Liver (tissue), 9 donors: Measurements from ENCODE around the gene MICU1. TPM values are rescaled to one million over a fixed set of nuclear protein-coding genes. Genes with fewer than 3 reads are reported as not detected.

Experiments
- DNase-seq: peaks from one replicate; pipeline ENCODE4 v3.0.0-alpha.2; 2017; ENCODE audit warnings: low spot score
- H3K27ac ChIP-seq, 2 donors: one replicate each; pipeline ENCODE4 v1.7.0; 2013; ENCODE audit warnings: inconsistent platforms in 2 of 2, low read length in 2 of 2, control low read depth in 1 of 2, low read depth in 1 of 2, mild to moderate bottlenecking in 1 of 2
- H3K27me3 ChIP-seq, 4 donors: one replicate each; pipeline versions ENCODE4 v1.6.1 to v1.7.0; 2013; ENCODE audit warnings: low read length in 3 of 4, inconsistent platforms in 1 of 4, mild to moderate bottlenecking in 1 of 4, moderate library complexity in 1 of 4; ENCODE audit not compliant: control insufficient read depth in 4 of 4, insufficient read depth in 4 of 4
- H3K36me3 ChIP-seq, 4 donors: one replicate each; pipeline versions ENCODE4 v1.6.1 to v1.7.0; 2013; ENCODE audit warnings: low read length in 3 of 4, mild to moderate bottlenecking in 3 of 4, low read depth in 1 of 4, moderate library complexity in 1 of 4; ENCODE audit not compliant: control insufficient read depth in 4 of 4, insufficient read depth in 3 of 4
- H3K4me1 ChIP-seq, 4 donors: one replicate each; pipeline versions ENCODE4 v1.6.1 to v1.7.0; 2013; ENCODE audit warnings: low read length in 3 of 4, mild to moderate bottlenecking in 3 of 4, moderate library complexity in 1 of 4; ENCODE audit not compliant: control insufficient read depth in 4 of 4, insufficient read depth in 4 of 4
- H3K4me3 ChIP-seq, 3 donors: one replicate each; pipeline versions ENCODE4 v1.6.1 to v1.7.0; 2013; ENCODE audit warnings: low read length in 3 of 3, control low read depth in 1 of 3, low read depth in 1 of 3, mild to moderate bottlenecking in 1 of 3
- H3K9ac ChIP-seq, 2 donors: one replicate each; pipeline ENCODE4 v1.7.0; 2013; ENCODE audit warnings: low read length in 2 of 2, mild to moderate bottlenecking in 2 of 2, moderate library complexity in 2 of 2, control low read depth in 1 of 2, low read depth in 1 of 2
- H3K9me3 ChIP-seq, 4 donors: one replicate each; pipeline versions ENCODE4 v1.6.1 to v1.7.0; 2013; ENCODE audit warnings: low read length in 3 of 4; ENCODE audit not compliant: control insufficient read depth in 4 of 4
- ATF3 ChIP-seq: IDR thresholded peaks from 2 replicates; pipeline ENCODE4 v1.6.1; 2016; ENCODE audit warnings: antibody characterized with exemption
- CTCF ChIP-seq: fragments of 150-350 bp; IDR thresholded peaks from 2 replicates; pipeline ENCODE4 v1.5.1; 2017; ENCODE audit warnings: improper control_type of control experiment, low read depth, low read length; ENCODE audit not compliant: missing input control
- EGR1 ChIP-seq, 2 donors: IDR thresholded peaks; 2 replicates each; pipeline ENCODE4 v1.6.1; 2016 to 2018; ENCODE audit warnings: antibody characterized with exemption in 2 of 2, low read depth in 2 of 2
- FOXA1 ChIP-seq: IDR thresholded peaks from 2 replicates; pipeline ENCODE4 v1.6.1; 2016; ENCODE audit warnings: antibody characterized with exemption
- FOXA2 ChIP-seq: IDR thresholded peaks from 2 replicates; pipeline ENCODE4 v1.6.1; 2016; ENCODE audit warnings: antibody characterized with exemption
- GABPA ChIP-seq, 2 donors: IDR thresholded peaks in 1 of 2; conservative IDR thresholded peaks in 1 of 2; 2 replicates each; pipeline ENCODE4 v1.6.1; 2016; ENCODE audit warnings: antibody characterized with exemption in 2 of 2, mild to moderate bottlenecking in 1 of 2, moderate library complexity in 1 of 2
- HNF4A ChIP-seq, 2 donors: conservative IDR thresholded peaks; 2 replicates each; pipeline ENCODE4 v1.6.1; 2016; ENCODE audit warnings: antibody characterized with exemption in 2 of 2, mild to moderate bottlenecking in 2 of 2
- HNF4G ChIP-seq: IDR thresholded peaks from 2 replicates; pipeline ENCODE4 v1.6.1; 2016; ENCODE audit warnings: antibody characterized with exemption
- JUND ChIP-seq, 2 donors: IDR thresholded peaks; 2 replicates each; pipeline ENCODE4 v1.6.1; 2016; ENCODE audit warnings: antibody characterized with exemption in 2 of 2
- NR2F2 ChIP-seq: IDR thresholded peaks from 2 replicates; pipeline ENCODE4 v1.6.1; 2016; ENCODE audit warnings: antibody characterized with exemption
- RAD21 ChIP-seq, 2 donors: IDR thresholded peaks; 2 replicates each; pipeline ENCODE4 v1.6.1; 2016; ENCODE audit warnings: antibody characterized with exemption in 2 of 2, mild to moderate bottlenecking in 2 of 2
- RXRA ChIP-seq, 2 donors: IDR thresholded peaks; 2 replicates each; pipeline ENCODE4 v1.6.1; 2017 to 2018; ENCODE audit warnings: antibody characterized with exemption in 2 of 2, mild to moderate bottlenecking in 1 of 2
- SP1 ChIP-seq: IDR thresholded peaks from 2 replicates; pipeline ENCODE4 v1.6.1; 2018; ENCODE audit warnings: antibody characterized with exemption, mild to moderate bottlenecking
- TAF1 ChIP-seq: conservative IDR thresholded peaks from 2 replicates; pipeline ENCODE4 v1.6.1; 2016; ENCODE audit warnings: antibody characterized with exemption, mild to moderate bottlenecking
- YY1 ChIP-seq: IDR thresholded peaks from 2 replicates; pipeline ENCODE4 v1.6.1; 2016; ENCODE audit warnings: antibody characterized with exemption, mild to moderate bottlenecking
- WGBS: extraction: QIAGEN DNeasy Blood & Tissue Kit; methylation state at CpG from one replicate; pipeline ENCODE4 v1.1.7; 2013; 5-methylcytosine and 5-hydroxymethylcytosine counted together
- polyA plus RNA-seq, 2 donors: library from polyadenylated mRNA; stranded (reverse) in 1 of 2; unstranded in 1 of 2; fragments of 200-250 nt in 1 of 2; fragments of >200 nt in 1 of 2; fragmentation: Nextera tagmentation in 1 of 2; extraction: Ambion mirVana in 1 of 2; gene quantifications; one replicate each; pipeline versions ENCODE4 v1.2.1 to v1.2.3, GENCODE V29; 2013 to 2015
- total RNA-seq, 2 donors: library from RNA; depleted of rRNA; stranded (reverse); fragments of >200 nt; gene quantifications; one replicate each; pipeline ENCODE4 v1.2.3, GENCODE V29; 2014
- TF ChIP-seq, protein P1 (sequence below): IDR thresholded peaks from 2 replicates; pipeline ENCODE4 v1.6.1; 2016; ENCODE audit warnings: antibody characterized with exemption
- donor health status: healthy.
- donor health status: healthy.
- donor health status: healthy.
- donor health status: healthy.
- donor health status: healthy.

The MICU1 gene
- total and polyA plus RNA-seq, 4 donors = 26.4 to 47.4 (median 32.1) TPM

GRCh38 chr10:72588266-72588665, 37.6 kb downstream of the MICU1 start (continued):
- TF ChIP-seq CTCF (no peak), HNF4A (conservative IDR thresholded peaks at IDR 0.05) (no peak), ATF3 (no peak), GABPA (IDR thresholded peaks at IDR 0.05 in 1 of 2, conservative IDR thresholded peaks at IDR 0.05 in 1 of 2) (no peak), HNF4G (no peak), NR2F2 (no peak), RXRA (IDR thresholded peaks at IDR 0.05) (no peak), EGR1 (IDR thresholded peaks at IDR 0.05; ENCODE audit: low read depth in 2 of 2) (no peak), FOXA2 (no peak)

DNA sequence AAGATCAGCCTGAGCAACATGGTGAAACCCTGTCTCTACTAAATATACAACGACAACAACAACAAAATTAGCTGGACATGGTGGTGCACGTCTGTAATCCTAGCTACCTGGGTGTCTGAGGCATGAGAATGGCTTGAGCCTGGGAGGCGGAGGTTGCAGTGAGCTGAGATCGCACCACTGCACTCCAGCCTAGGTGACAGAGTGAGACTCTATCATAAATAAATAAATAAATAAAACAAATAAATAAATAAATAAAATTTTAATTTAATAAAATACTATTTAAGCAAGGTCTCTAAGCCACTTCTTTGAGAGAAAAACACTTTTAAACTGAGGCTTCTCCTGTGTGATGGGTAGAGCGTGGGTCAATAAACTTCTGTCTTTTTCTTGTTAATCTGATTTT, 38.3 kb downstream of the MICU1 start:
- Histone ChIP-seq H3K27me3 (no peaks in the 10 kb centered on the region), H3K27ac (no peak overlapping the region), H3K9me3 (no peaks in the 10 kb centered on the region), H3K4me3 (no peak overlapping the region), H3K4me1 (no peaks in the 10 kb centered on the region), H3K9ac (no peak overlapping the region), H3K36me3 (peaks cover 0 to 2% (median 0%) of the 10 kb centered on the region in 4 donors)
- TF ChIP-seq RAD21 (IDR thresholded peaks at IDR 0.05) = no peak
- WGBS = 97% methylated on average over 5 of the region's 5 CpGs
- no peak for DNase-seq

DNA sequence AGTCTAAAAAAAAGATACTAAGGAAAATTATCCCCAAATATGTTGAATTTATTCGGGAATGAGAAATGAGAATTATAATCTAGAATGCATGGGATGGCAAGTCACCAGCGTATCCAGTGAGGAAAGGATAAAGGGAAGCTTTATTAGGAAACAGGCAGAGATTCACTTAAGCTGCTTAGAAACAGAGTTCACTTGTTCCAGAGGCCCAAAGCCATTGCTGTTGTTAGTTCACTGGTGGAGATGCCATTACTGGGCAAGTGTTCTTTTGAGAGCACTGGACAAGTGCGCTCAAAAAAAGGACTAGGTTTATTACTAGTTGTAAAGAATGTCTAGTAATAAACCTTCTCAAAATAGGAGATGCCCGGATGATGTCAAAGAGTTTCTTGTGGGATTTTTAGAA, 51.2 kb downstream of the MICU1 start:
- Histone ChIP-seq H3K9ac (no peak overlapping the region), H3K27me3 (no peaks in the 10 kb centered on the region), H3K4me3 (no peak overlapping the region), H3K9me3 (no peaks in the 10 kb centered on the region), H3K36me3 (no peaks in the 10 kb centered on the region), H3K4me1 (no peaks in the 10 kb centered on the region), H3K27ac (no peak overlapping the region)
- WGBS = 96% methylated on average over 4 of the region's 4 CpGs
- no peak for DNase-seq
- no peak for TF ChIP-seq EGR1 (IDR thresholded peaks at IDR 0.05; ENCODE audit: low read depth in 2 of 2)
- no peak for TF ChIP-seq GABPA (IDR thresholded peaks at IDR 0.05 in 1 of 2, conservative IDR thresholded peaks at IDR 0.05 in 1 of 2)
- TF ChIP-seq SP1 = no peak
- TF ChIP-seq NR2F2 = no peak
- no peak for TF ChIP-seq RXRA (IDR thresholded peaks at IDR 0.05)
- TF ChIP-seq YY1 = no peak
- no peak for TF ChIP-seq FOXA1
- TF ChIP-seq, protein P1, sequence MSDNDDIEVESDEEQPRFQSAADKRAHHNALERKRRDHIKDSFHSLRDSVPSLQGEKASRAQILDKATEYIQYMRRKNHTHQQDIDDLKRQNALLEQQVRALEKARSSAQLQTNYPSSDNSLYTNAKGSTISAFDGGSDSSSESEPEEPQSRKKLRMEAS = no peak
- no peak for TF ChIP-seq JUND (IDR thresholded peaks at IDR 0.05)
- no peak for TF ChIP-seq TAF1
- no peak for TF ChIP-seq ATF3
- TF ChIP-seq HNF4A (conservative IDR thresholded peaks at IDR 0.05) = no peak
